Breast epithelium (tissue), 3 donors: ENCODE data around the gene C2orf76.

ENCODE experiments used
- CTCF ChIP-seq, 3 donors: fragments of 450-650 bp; IDR thresholded peaks; one replicate each; pipeline ENCODE4 v1.5.1; 2016 to 2017; ENCODE audit warnings: antibody characterized with exemption in 3 of 3, mild to moderate bottlenecking in 3 of 3, moderate library complexity in 3 of 3
- POLR2AphosphoS5 ChIP-seq, 3 donors: sonication (generic); formaldehyde crosslinking; IDR thresholded peaks; one replicate each; pipeline ENCODE4 v1.6.1; 2017; ENCODE audit warnings: antibody characterized with exemption in 3 of 3

DNA sequence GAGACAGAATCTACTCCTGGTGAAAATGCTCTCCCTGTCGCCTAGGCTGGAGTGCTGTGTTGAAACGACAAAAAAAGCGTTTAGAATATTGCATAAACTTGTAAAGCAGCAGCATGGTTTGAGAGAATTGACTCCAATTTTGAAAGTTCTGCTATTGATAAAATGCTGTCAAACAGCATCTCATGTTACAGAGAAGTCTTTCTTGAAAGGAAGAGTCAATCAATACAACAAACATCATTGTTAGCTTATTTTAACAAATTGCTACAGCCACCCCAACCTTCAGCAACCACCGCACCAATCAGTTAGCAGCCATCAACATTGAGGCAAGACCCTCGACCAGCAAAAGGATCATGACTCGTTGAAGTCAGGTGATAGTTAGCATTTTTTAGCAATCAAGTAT lies 6.9 kb downstream of the C2orf76 start:
- no peak for TF ChIP-seq CTCF (IDR thresholded peaks at IDR 0.05)
- TF ChIP-seq POLR2AphosphoS5 (IDR thresholded peaks at IDR 0.05): no peak
